Peyer's patch (tissue), 4 donors: Measurements from ENCODE around the gene RAPGEF5. TPM values are rescaled to one million over a fixed set of nuclear protein-coding genes. Genes with fewer than 3 reads are reported as not detected.

Experiments used
- DNase-seq, 3 donors: peaks; one replicate each; pipeline ENCODE4 v3.0.0-alpha.2; 2017 to 2019
- H3K27ac ChIP-seq, 4 donors: fragments of 200-600 bp; sonication (generic); one replicate each; pipeline ENCODE4 v1.5.1; 2016 to 2019
- H3K27me3 ChIP-seq, 2 donors: fragments of 200-600 bp; sonication (generic); one replicate each; pipeline ENCODE4 v1.5.1; 2019
- H3K36me3 ChIP-seq, 3 donors: fragments of 200-600 bp; sonication (generic); one replicate each; pipeline ENCODE4 v1.5.1; 2016 to 2019
- H3K4me1 ChIP-seq, 4 donors: fragments of 200-600 bp; sonication (generic); one replicate each; pipeline ENCODE4 v1.5.1; 2016 to 2019
- H3K4me3 ChIP-seq, 4 donors: fragments of 200-600 bp; sonication (generic); 1 replicate in 3 of 4; 2 replicates in 1 of 4; pipeline ENCODE4 v1.5.1; 2016 to 2019; ENCODE audit warnings: mild to moderate bottlenecking in 1 of 4
- H3K9me3 ChIP-seq, 4 donors: fragments of 200-600 bp; sonication (generic); one replicate each; pipeline ENCODE4 v1.5.1; 2016 to 2019; ENCODE audit warnings: mild to moderate bottlenecking in 1 of 4
- CTCF ChIP-seq, 6 experiments: fragments of 450-650 bp in 4 of 6; fragments of 200-600 bp in 2 of 6; sonication (generic) in 1 of 6; IDR thresholded peaks; one replicate each; pipeline ENCODE4 v1.5.1; 2017 to 2019; ENCODE audit warnings: antibody characterized with exemption in 6 of 6, mild to moderate bottlenecking in 3 of 6, moderate library complexity in 1 of 6
- POLR2A ChIP-seq, 2 donors: fragments of 450-650 bp; IDR thresholded peaks; one replicate each; pipeline ENCODE4 v1.5.1; 2017; ENCODE audit warnings: antibody characterized with exemption in 2 of 2, mild to moderate bottlenecking in 2 of 2, moderate library complexity in 2 of 2
- total RNA-seq, 4 donors: library from RNA; depleted of rRNA; stranded (reverse); fragments of >200 nt; gene quantifications; one replicate each; pipeline ENCODE4 v1.1.0, GENCODE V29; 2016

Gene RAPGEF5
- total RNA-seq, 4 donors from 2014 or later, result 92.8 to 144 (median 111) TPM

DNA sequence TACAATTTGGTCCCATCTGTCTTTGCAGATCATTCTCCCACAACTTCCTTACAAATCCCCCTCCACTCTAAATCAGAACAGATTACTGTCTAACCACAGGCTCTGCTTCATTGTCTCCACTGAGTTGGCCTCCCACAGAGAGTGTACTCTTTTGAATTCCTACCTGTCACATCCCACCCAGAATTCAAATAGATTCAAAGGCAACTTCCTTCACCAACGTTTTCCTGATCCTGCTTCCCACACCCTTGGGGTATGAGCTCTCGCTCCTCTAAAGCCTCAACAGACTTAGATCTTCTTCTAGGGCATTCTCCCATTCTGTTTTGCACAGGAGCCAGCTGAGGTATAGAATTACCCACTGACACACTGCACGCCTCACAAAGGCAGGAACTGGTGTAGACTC lies 213.5 kb downstream of the RAPGEF5 start:
- no peaks in the 10 kb centered on the region for H3K9me3 ChIP-seq
- H3K27ac ChIP-seq, result no peak overlapping the region
- TF ChIP-seq POLR2A (IDR thresholded peaks at IDR 0.05), result no peak
- DNase-seq, result no peak
- H3K4me1 ChIP-seq, result no peaks in the 10 kb centered on the region
- H3K4me3 ChIP-seq, result no peak overlapping the region
- H3K27me3 ChIP-seq, result no peaks in the 10 kb centered on the region
- H3K36me3 ChIP-seq, result peaks cover 0 to 61% (median 0%) of the 10 kb centered on the region in 3 donors

DNA sequence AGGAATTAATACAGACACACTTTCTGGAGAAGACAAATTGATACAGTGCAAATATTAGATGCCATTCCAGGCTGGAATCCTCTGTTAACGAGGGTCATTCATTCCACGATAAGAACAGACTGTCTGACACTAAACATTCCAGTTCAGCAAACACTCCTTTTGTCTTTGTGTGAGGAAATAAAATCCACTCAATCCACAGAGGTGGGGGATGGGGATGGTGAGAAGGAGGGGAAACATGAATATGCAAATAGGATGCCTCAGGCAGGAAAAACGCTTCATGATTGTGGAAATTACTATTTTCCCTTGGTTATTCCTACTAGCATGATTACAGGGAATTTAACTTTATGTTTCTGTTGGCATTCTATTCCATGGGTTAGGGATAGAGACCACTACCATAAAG lies 214.4 kb downstream of the RAPGEF5 start:
- Histone ChIP-seq H3K4me3 (no peak overlapping the region), H3K4me1 (no peaks in the 10 kb centered on the region), H3K9me3 (no peaks in the 10 kb centered on the region), H3K27me3 (no peaks in the 10 kb centered on the region), H3K27ac (no peak overlapping the region), H3K36me3 (peaks cover 0 to 65% (median 0%) of the 10 kb centered on the region in 3 donors)
- no peak for DNase-seq
- TF ChIP-seq POLR2A (IDR thresholded peaks at IDR 0.05) (no peak), CTCF (IDR thresholded peaks at IDR 0.05) (no peak)

DNA sequence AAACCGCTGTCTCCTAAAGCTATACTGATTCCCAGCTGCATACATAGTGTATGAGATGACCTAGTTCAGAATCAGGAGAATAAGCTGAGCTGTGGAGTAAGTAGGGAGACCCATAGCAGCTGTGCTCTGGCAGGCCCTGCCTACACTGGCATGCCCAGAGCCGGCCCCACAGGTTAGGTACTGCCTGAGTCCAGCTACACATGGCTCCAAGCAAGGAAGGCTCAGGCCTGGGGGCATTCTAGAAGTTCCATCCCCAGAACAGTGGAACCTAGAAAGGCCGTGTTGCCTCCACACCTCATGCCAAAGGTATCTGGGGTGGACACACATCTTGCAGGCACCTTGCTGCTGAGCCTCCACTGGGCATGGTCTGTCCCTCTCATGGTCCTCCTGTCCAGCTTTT lies 215.6 kb downstream of the RAPGEF5 start:
- TF ChIP-seq POLR2A (IDR thresholded peaks at IDR 0.05), result no peak
- TF ChIP-seq CTCF (IDR thresholded peaks at IDR 0.05), result no peak
- Histone ChIP-seq H3K4me3 (no peak overlapping the region), H3K27me3 (no peaks in the 10 kb centered on the region), H3K36me3 (peaks cover 0 to 62% (median 0%) of the 10 kb centered on the region in 3 donors), H3K9me3 (no peaks in the 10 kb centered on the region), H3K4me1 (no peaks in the 10 kb centered on the region), H3K27ac (no peak overlapping the region)
- no peak for DNase-seq

DNA sequence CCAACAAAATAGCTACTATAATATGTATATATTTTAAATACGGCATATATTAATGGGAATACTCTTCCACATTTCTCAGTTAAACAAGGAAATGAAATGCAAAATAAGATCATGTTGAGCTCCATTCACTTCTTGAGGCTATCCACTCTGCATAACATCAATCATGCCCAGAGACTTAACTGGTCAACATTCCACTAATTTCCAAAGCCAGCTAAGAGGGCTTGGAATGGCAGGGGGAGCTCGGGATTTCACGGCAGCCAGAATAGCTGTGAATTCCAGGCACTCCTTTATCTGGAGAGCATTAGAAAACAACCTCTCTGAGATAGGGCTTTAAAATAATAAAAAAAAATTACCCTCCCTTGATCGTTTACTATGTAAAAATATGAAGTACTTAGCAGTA lies 216.4 kb downstream of the RAPGEF5 start:
- Histone ChIP-seq H3K4me1 (no peaks in the 10 kb centered on the region), H3K27ac (no peak overlapping the region), H3K4me3 (no peak overlapping the region), H3K27me3 (no peaks in the 10 kb centered on the region), H3K36me3 (peaks cover 0 to 61% (median 0%) of the 10 kb centered on the region in 3 donors), H3K9me3 (no peaks in the 10 kb centered on the region)
- DNase-seq, result no peak
- TF ChIP-seq CTCF (IDR thresholded peaks at IDR 0.05) (no peak), POLR2A (IDR thresholded peaks at IDR 0.05) (no peak)

GRCh38 chr7:22138886-22139285 lies 218.1 kb downstream of the RAPGEF5 start:
- Histone ChIP-seq H3K36me3 (peaks cover 0 to 56% (median 0%) of the 10 kb centered on the region in 3 donors), H3K27me3 (no peaks in the 10 kb centered on the region), H3K4me3 (no peak overlapping the region), H3K9me3 (no peaks in the 10 kb centered on the region), H3K4me1 (no peaks in the 10 kb centered on the region), H3K27ac (no peak overlapping the region)
- TF ChIP-seq POLR2A (IDR thresholded peaks at IDR 0.05) (no peak), CTCF (IDR thresholded peaks at IDR 0.05) (no peak)
- DNase-seq, result no peak

GRCh38 chr7:22138106-22138505 lies 218.8 kb downstream of the RAPGEF5 start:
- TF ChIP-seq POLR2A (IDR thresholded peaks at IDR 0.05), result no peak
- TF ChIP-seq CTCF (IDR thresholded peaks at IDR 0.05), result no peak
- DNase-seq, result no peak
- H3K36me3 ChIP-seq, result peaks cover 0 to 51% (median 0%) of the 10 kb centered on the region in 3 donors
- H3K27ac ChIP-seq, result no peak overlapping the region
- H3K9me3 ChIP-seq, result no peaks in the 10 kb centered on the region
- H3K4me3 ChIP-seq, result no peak overlapping the region
- no peaks in the 10 kb centered on the region for H3K27me3 ChIP-seq
- H3K4me1 ChIP-seq, result no peaks in the 10 kb centered on the region
